ENCODE measurements around the gene TEKT3.

Gene TEKT3

DNA sequence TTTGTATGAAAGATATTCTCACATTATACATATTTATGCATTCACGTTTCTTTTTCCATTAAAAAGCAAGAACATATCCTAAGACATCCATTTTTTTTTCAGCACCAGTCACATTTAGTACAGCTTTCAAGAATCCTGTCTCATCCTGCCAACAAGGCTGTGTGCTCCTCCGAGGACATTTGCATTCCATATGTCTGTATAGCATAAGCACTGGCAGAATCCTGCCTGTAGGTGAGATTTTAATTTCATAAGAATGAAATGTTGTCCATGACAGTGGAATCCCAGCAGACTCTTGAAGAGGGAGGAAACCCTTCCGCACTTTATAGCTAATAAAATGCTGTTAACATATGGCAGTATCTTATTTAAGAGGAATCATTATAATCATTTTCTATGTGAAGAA, 73.4 kb downstream of the TEKT3 start:
- no peak overlapping the region for H2BK12ac ChIP-seq (ENCODE audit: low read length)
- peaks cover 4% of the 10 kb centered on the region for H3K79me1 ChIP-seq (ENCODE audit: low read length)
- H3K9ac ChIP-seq (ENCODE audit: low read length) = no peak overlapping the region
- H3K79me2 ChIP-seq (ENCODE audit: control insufficient read depth, insufficient read depth, low read length, poor library complexity) = no peaks in the 10 kb centered on the region
- H2AFZ ChIP-seq (ENCODE audit: insufficient read depth, low read length, poor library complexity) = no peak overlapping the region
- peaks cover 3 to 8% of the 10 kb centered on the region in 2 experiments for H3K4me1 ChIP-seq (ENCODE audit: control insufficient read depth in 1 of 2, insufficient read depth in 2 of 2, low read length in 2 of 2)
- H3K18ac ChIP-seq (ENCODE audit: low read length) = no peak overlapping the region
- H3K4ac ChIP-seq (ENCODE audit: low read depth, low read length) = no peak overlapping the region
- H3K27ac ChIP-seq (ENCODE audit: low read depth, low read length) = no peak overlapping the region
- H4K8ac ChIP-seq (ENCODE audit: low read depth, low read length) = no peak overlapping the region
- H3K23ac ChIP-seq (ENCODE audit: low read length) = no peak overlapping the region
- H3K4me2 ChIP-seq (ENCODE audit: low read length) = no peak overlapping the region
- H4K12ac ChIP-seq (ENCODE audit: low read depth, low read length) = no peak overlapping the region
- H2AK5ac ChIP-seq (ENCODE audit: low read length) = no peak overlapping the region
- no peak overlapping the region for H3K4me3 ChIP-seq (ENCODE audit: low read depth, low read length)
- no peak overlapping the region for H3K14ac ChIP-seq (ENCODE audit: low read length)
- no CpG with 5 or more reads among the region's 3 CpGs for WGBS (ENCODE audit: extremely low coverage, insufficient coverage, insufficient read length)
- H3K36me3 ChIP-seq (ENCODE audit: control insufficient read depth in 1 of 2, insufficient read depth in 2 of 2, low read length in 2 of 2) = no peaks in the 10 kb centered on the region
- no peak overlapping the region for H2BK120ac ChIP-seq (ENCODE audit: insufficient read depth, low read length, poor library complexity)
- H4K91ac ChIP-seq (ENCODE audit: low read depth, low read length) = no peak overlapping the region
- no peaks in the 10 kb centered on the region for H3K9me3 ChIP-seq (ENCODE audit: insufficient read depth, low read depth, low read length)
- no peak overlapping the region for H2BK5ac ChIP-seq (ENCODE audit: low read depth, low read length, poor library complexity)
- no peaks in the 10 kb centered on the region for H3K27me3 ChIP-seq (ENCODE audit: insufficient read depth, low read length)
- DNase-seq = peak in 1 of 2 donors; percentile 40

DNA sequence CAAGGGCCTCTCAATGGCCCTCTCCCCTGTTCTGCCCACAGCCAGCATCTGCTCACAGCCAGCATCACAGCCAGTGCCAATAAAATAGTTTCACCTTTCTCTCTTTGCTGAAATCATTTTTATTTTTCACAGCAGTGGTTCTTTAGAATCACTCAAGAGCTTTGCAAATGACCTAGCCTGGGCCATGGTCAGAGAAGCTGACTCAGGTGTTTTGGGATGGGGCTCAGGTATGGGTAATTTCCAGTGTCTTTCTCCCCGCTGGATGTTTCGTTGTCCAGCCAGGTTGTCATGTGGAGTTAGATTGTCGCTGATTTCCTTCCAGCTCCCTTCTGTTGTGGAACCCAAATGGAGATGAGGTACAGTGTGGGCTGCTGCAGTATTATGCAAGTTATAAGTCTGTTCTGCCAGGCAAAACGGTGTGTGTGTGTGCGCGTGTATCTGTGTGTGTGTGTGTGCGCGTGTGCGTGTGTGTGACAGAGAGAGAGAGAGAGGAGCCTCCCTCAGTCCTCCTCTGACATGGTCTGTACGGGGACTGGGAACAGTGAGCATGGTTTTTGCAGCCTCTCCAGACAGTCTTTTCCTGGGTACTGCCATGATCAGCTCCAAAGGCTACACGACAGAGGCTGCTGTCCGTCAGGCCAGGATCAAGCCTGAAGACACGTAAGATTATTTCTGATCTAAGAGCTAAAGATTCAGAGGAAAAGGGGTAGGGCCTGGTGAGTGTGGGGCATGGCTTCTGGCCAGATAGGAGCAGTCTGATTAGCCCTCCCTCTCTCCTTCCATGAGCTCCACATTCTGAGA, 74.9 kb downstream of the TEKT3 start:
- Histone ChIP-seq H3K27me3 (ENCODE audit: insufficient read depth, low read length) (no peaks in the 10 kb centered on the region), H4K8ac (ENCODE audit: low read depth, low read length) (no peak overlapping the region), H3K79me1 (ENCODE audit: low read length) (peaks cover 7% of the 10 kb centered on the region), H2BK12ac (ENCODE audit: low read length) (no peak overlapping the region), H3K79me2 (ENCODE audit: control insufficient read depth, insufficient read depth, low read length, poor library complexity) (peaks cover under 1% of the 10 kb centered on the region), H4K91ac (ENCODE audit: low read depth, low read length) (no peak overlapping the region), H2BK5ac (ENCODE audit: low read depth, low read length, poor library complexity) (no peak overlapping the region), H2AFZ (ENCODE audit: insufficient read depth, low read length, poor library complexity) (no peak overlapping the region), H3K4ac (ENCODE audit: low read depth, low read length) (no peak overlapping the region), H3K9ac (ENCODE audit: low read length) (no peak overlapping the region), H3K27ac (ENCODE audit: low read depth, low read length) (no peak overlapping the region), H3K4me1 (ENCODE audit: control insufficient read depth in 1 of 2, insufficient read depth in 2 of 2, low read length in 2 of 2) (peaks cover 4 to 14% of the 10 kb centered on the region in 2 experiments), H4K12ac (ENCODE audit: low read depth, low read length) (no peak overlapping the region), H2AK5ac (ENCODE audit: low read length) (no peak overlapping the region), H3K23ac (ENCODE audit: low read length) (no peak overlapping the region), H3K4me2 (ENCODE audit: low read length) (no peak overlapping the region), H3K14ac (ENCODE audit: low read length) (no peak overlapping the region), H2BK120ac (ENCODE audit: insufficient read depth, low read length, poor library complexity) (no peak overlapping the region), H3K36me3 (ENCODE audit: control insufficient read depth in 1 of 2, insufficient read depth in 2 of 2, low read length in 2 of 2) (no peaks in the 10 kb centered on the region), H3K4me3 (ENCODE audit: low read depth, low read length) (no peak overlapping the region), H3K9me3 (ENCODE audit: insufficient read depth, low read depth, low read length) (no peaks in the 10 kb centered on the region), H3K18ac (ENCODE audit: low read length) (no peak overlapping the region)
- no CpG with 5 or more reads among the region's 13 CpGs for WGBS (ENCODE audit: extremely low coverage, insufficient coverage, insufficient read length)
- no peak for DNase-seq

DNA sequence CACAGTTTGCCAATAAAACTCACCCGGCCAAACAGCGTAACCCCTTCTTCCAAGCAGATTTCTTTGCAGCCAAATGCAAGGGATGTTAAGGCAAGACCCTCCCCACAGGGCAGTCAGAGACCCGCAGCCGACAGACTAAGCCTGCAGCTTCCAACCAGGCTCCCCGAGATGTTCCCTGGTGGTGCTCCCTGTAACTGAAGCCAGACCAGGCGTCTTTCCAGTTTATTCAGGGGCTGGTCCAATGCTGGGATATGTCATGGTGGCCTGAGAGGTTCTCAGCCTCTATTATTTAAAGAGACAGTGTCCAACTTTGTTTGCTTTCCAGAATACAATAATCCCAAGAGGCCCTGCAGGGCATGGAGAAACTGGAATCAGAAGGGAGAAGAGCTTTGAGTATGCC, 76.3 kb downstream of the TEKT3 start, which contains the start of gene PMP22:
Gene PMP22, minus strand, starts transcription at position 196 of the 400 bp plus-strand sequence. CDS start 4,599 bp downstream, outside the sequence.
- Histone ChIP-seq H4K12ac (ENCODE audit: low read depth, low read length) (no peak within 1 kb of the TSS), H4K91ac (ENCODE audit: low read depth, low read length) (no peak within 1 kb of the TSS), H2BK120ac (ENCODE audit: insufficient read depth, low read length, poor library complexity) (no peak within 1 kb of the TSS), H3K79me1 (ENCODE audit: low read length) (peaks cover 17% of the 10 kb centered on the region), H3K23ac (ENCODE audit: low read length) (no peak within 1 kb of the TSS), H3K18ac (ENCODE audit: low read length) (no peak within 1 kb of the TSS), H3K36me3 (ENCODE audit: control insufficient read depth in 1 of 2, insufficient read depth in 2 of 2, low read length in 2 of 2) (no peaks in the 10 kb centered on the region), H4K8ac (ENCODE audit: low read depth, low read length) (no peak within 1 kb of the TSS), H3K4me3 (ENCODE audit: low read depth, low read length) (no peak within 1 kb of the TSS), H3K14ac (ENCODE audit: low read length) (no peak within 1 kb of the TSS), H3K9ac (ENCODE audit: low read length) (no peak within 1 kb of the TSS), H3K4me2 (ENCODE audit: low read length) (no peak within 1 kb of the TSS), H2AK5ac (ENCODE audit: low read length) (no peak within 1 kb of the TSS), H3K9me3 (ENCODE audit: insufficient read depth, low read depth, low read length) (no peaks in the 10 kb centered on the region), H3K79me2 (ENCODE audit: control insufficient read depth, insufficient read depth, low read length, poor library complexity) (peaks cover 7% of the 10 kb centered on the region), H3K4ac (ENCODE audit: low read depth, low read length) (no peak within 1 kb of the TSS), H2BK12ac (ENCODE audit: low read length) (no peak within 1 kb of the TSS), H3K27me3 (ENCODE audit: insufficient read depth, low read length) (no peaks in the 10 kb centered on the region), H3K27ac (ENCODE audit: low read depth, low read length) (no peak within 1 kb of the TSS), H2BK5ac (ENCODE audit: low read depth, low read length, poor library complexity) (no peak within 1 kb of the TSS), H3K4me1 (ENCODE audit: control insufficient read depth in 1 of 2, insufficient read depth in 2 of 2, low read length in 2 of 2) (peaks cover 4 to 16% of the 10 kb centered on the region in 2 experiments), H2AFZ (ENCODE audit: insufficient read depth, low read length, poor library complexity) (no peak within 1 kb of the TSS)
- no peak for DNase-seq
- WGBS (ENCODE audit: extremely low coverage, insufficient coverage, insufficient read length) = no CpG with 5 or more reads among the region's 6 CpGs

DNA sequence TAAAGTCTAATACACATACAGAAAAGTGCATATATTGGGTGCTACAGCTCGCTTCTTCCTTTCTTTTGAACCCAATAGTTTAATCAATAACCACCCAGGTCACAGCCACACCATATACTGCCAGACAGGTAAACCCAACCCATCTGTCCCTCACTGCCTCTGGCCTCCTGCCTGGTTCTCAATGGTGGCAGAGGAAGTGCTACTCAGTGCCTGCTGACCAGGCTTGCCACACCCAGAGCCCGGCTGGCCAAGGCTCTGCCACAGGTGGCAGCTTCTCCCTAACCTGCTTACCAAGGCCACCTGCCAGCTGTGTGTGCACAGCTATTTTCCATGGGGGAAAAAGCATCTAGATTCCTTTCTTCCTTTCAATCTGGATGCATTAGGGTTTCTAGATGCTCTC, 76.9 kb downstream of the TEKT3 start:
- no CpG with 5 or more reads among the region's 2 CpGs for WGBS (ENCODE audit: extremely low coverage, insufficient coverage, insufficient read length)
- H3K4ac ChIP-seq (ENCODE audit: low read depth, low read length) = no peak overlapping the region

More for the DNA sequence above, 76.9 kb downstream of the TEKT3 start:
- no peak overlapping the region for H3K23ac ChIP-seq (ENCODE audit: low read length)
- no peak overlapping the region for H2BK120ac ChIP-seq (ENCODE audit: insufficient read depth, low read length, poor library complexity)
- H2BK12ac ChIP-seq (ENCODE audit: low read length) = no peak overlapping the region
- H3K79me2 ChIP-seq (ENCODE audit: control insufficient read depth, insufficient read depth, low read length, poor library complexity) = peaks cover 7% of the 10 kb centered on the region
- H3K4me2 ChIP-seq (ENCODE audit: low read length) = no peak overlapping the region
- H4K8ac ChIP-seq (ENCODE audit: low read depth, low read length) = no peak overlapping the region
- H2AFZ ChIP-seq (ENCODE audit: insufficient read depth, low read length, poor library complexity) = no peak overlapping the region
- H3K36me3 ChIP-seq (ENCODE audit: control insufficient read depth in 1 of 2, insufficient read depth in 2 of 2, low read length in 2 of 2) = no peaks in the 10 kb centered on the region
- H3K9ac ChIP-seq (ENCODE audit: low read length) = no peak overlapping the region
- H3K14ac ChIP-seq (ENCODE audit: low read length) = no peak overlapping the region
- no peak overlapping the region for H2BK5ac ChIP-seq (ENCODE audit: low read depth, low read length, poor library complexity)
- H3K4me3 ChIP-seq (ENCODE audit: low read depth, low read length) = no peak overlapping the region
- H3K9me3 ChIP-seq (ENCODE audit: insufficient read depth, low read depth, low read length) = no peaks in the 10 kb centered on the region
- no peak overlapping the region for H4K91ac ChIP-seq (ENCODE audit: low read depth, low read length)
- no peak overlapping the region for H2AK5ac ChIP-seq (ENCODE audit: low read length)
- H3K27me3 ChIP-seq (ENCODE audit: insufficient read depth, low read length) = no peaks in the 10 kb centered on the region
- no peak overlapping the region for H3K18ac ChIP-seq (ENCODE audit: low read length)
- no peak overlapping the region for H3K27ac ChIP-seq (ENCODE audit: low read depth, low read length)
- H3K79me1 ChIP-seq (ENCODE audit: low read length) = peaks cover 17% of the 10 kb centered on the region
- no peak for DNase-seq
- H3K4me1 ChIP-seq (ENCODE audit: control insufficient read depth in 1 of 2, insufficient read depth in 2 of 2, low read length in 2 of 2) = peaks cover 4 to 16% of the 10 kb centered on the region in 2 experiments
- H4K12ac ChIP-seq (ENCODE audit: low read depth, low read length) = no peak overlapping the region

All from trophoblast cell (in vitro differentiated cells and primary cell).